MM.1S (cell line): ENCODE data around the gene PRIMA1.

Experiments
- DNase-seq: peaks from one replicate; pipeline ENCODE4 v3.0.0-alpha.2; 2015
- H2AFZ ChIP-seq: fragments of 300-600 bp; sonication (generic); 2 replicates; pipeline ENCODE4 v1.6.0; 2016; ENCODE audit warnings: antibody characterized with exemption, low read length
- H3F3A ChIP-seq: fragments of 300-600 bp; sonication (generic); 2 replicates; pipeline ENCODE4 v1.6.1; 2016; ENCODE audit warnings: mild to moderate bottlenecking, antibody characterized with exemption, low read length, moderate library complexity, mixed read lengths; ENCODE audit not compliant: insufficient read depth
- H3K27ac ChIP-seq: fragments of 300-600 bp; sonication (generic); 2 replicates; pipeline ENCODE4 v1.5.1; 2016; ENCODE audit warnings: mild to moderate bottlenecking, low read length
- H3K27me3 ChIP-seq: fragments of 300-600 bp; sonication (generic); replicated peaks from 2 replicates; pipeline ENCODE4 v1.6.0; 2016; ENCODE audit warnings: low read length; ENCODE audit not compliant: insufficient read depth
- H3K36me3 ChIP-seq: fragments of 300-600 bp; sonication (generic); replicated peaks from 2 replicates; pipeline ENCODE4 v1.6.1; 2016; ENCODE audit warnings: mild to moderate bottlenecking, low read length, mixed read lengths; ENCODE audit not compliant: insufficient read depth
- H3K4me1 ChIP-seq: fragments of 300-600 bp; sonication (generic); 2 replicates; pipeline ENCODE4 v1.6.1; 2016; ENCODE audit warnings: low read length, mixed read lengths
- H3K4me2 ChIP-seq: fragments of 300-600 bp; sonication (generic); 2 replicates; pipeline ENCODE4 v1.6.0; 2016; ENCODE audit warnings: low read depth, low read length
- H3K4me3 ChIP-seq: fragments of 300-600 bp; sonication (generic); 2 replicates; pipeline ENCODE4 v1.5.1; 2016; ENCODE audit warnings: low read length, mixed read lengths
- H3K79me2 ChIP-seq: fragments of 300-600 bp; sonication (generic); 2 replicates; pipeline ENCODE4 v1.6.1; 2016; ENCODE audit warnings: mixed run types, low read length, mixed read lengths
- H3K9ac ChIP-seq: fragments of 300-600 bp; sonication (generic); 2 replicates; pipeline ENCODE4 v1.6.1; 2016; ENCODE audit warnings: low read length, mixed read lengths
- H3K9me2 ChIP-seq: fragments of 300-600 bp; sonication (generic); replicated peaks from 2 replicates; pipeline ENCODE4 v1.6.1; 2016; ENCODE audit warnings: mild to moderate bottlenecking, low read length, mixed read lengths; ENCODE audit not compliant: insufficient read depth
- H3K9me3 ChIP-seq: fragments of 300-600 bp; sonication (generic); replicated peaks from 2 replicates; pipeline ENCODE4 v1.6.1; 2016; ENCODE audit warnings: mild to moderate bottlenecking, low read length, mixed read lengths; ENCODE audit not compliant: insufficient read depth
- H4K20me1 ChIP-seq: fragments of 300-600 bp; sonication (generic); 2 replicates; pipeline ENCODE4 v1.6.1; 2016; ENCODE audit warnings: mild to moderate bottlenecking, low read length, moderate library complexity, mixed read lengths; ENCODE audit not compliant: insufficient read depth
- CTCF ChIP-seq: fragments of 300-600 bp; sonication (generic); IDR thresholded peaks from 2 replicates; pipeline ENCODE4 v1.5.1; 2016; ENCODE audit warnings: antibody characterized with exemption, low read length, mixed read lengths
- EZH2 ChIP-seq: fragments of 300-600 bp; sonication (generic); optimal IDR thresholded peaks from 2 replicates; pipeline ENCODE3; 2017; ENCODE audit warnings: low read depth, mild to moderate bottlenecking, antibody characterized with exemption, low read length, mixed read lengths
- EZH2phosphoT487 ChIP-seq: fragments of 300-600 bp; sonication (generic); IDR thresholded peaks from 2 replicates; pipeline ENCODE4 v1.6.1; 2018; ENCODE audit warnings: antibody characterized with exemption, low read length

Gene PRIMA1

GRCh38 chr14:93775744-93776143 lies 12.5 kb downstream of the PRIMA1 start:
- Histone ChIP-seq H3K9me3 (no peaks in the 10 kb centered on the region), H3K4me2 (no peak overlapping the region), H2AFZ (no peak overlapping the region), H3K36me3 (no peaks in the 10 kb centered on the region), H3K9ac (no peak overlapping the region), H3K79me2 (no peaks in the 10 kb centered on the region), H3K4me3 (no peak overlapping the region), H3K27me3 (no peaks in the 10 kb centered on the region), H3F3A (no peaks in the 10 kb centered on the region), H3K27ac (no peak overlapping the region), H3K4me1 (no peaks in the 10 kb centered on the region), H3K9me2 (no peaks in the 10 kb centered on the region), H4K20me1 (no peaks in the 10 kb centered on the region)
- no peak for TF ChIP-seq EZH2
- TF ChIP-seq CTCF = no peak
- TF ChIP-seq EZH2phosphoT487 = no peak
- no peak for DNase-seq

GRCh38 chr14:93775158-93775557 lies 13.1 kb downstream of the PRIMA1 start:
- H3K4me1 ChIP-seq = no peaks in the 10 kb centered on the region
- no peak overlapping the region for H3K9ac ChIP-seq
- H4K20me1 ChIP-seq = no peaks in the 10 kb centered on the region
- H3K27ac ChIP-seq = no peak overlapping the region
- no peaks in the 10 kb centered on the region for H3K9me2 ChIP-seq
- no peak overlapping the region for H2AFZ ChIP-seq
- H3K9me3 ChIP-seq = no peaks in the 10 kb centered on the region
- no peaks in the 10 kb centered on the region for H3F3A ChIP-seq
- H3K27me3 ChIP-seq = no peaks in the 10 kb centered on the region
- TF ChIP-seq EZH2phosphoT487 (no peak), EZH2 (no peak), CTCF (no peak)
- no peak overlapping the region for H3K4me3 ChIP-seq
- H3K4me2 ChIP-seq = no peak overlapping the region
- no peaks in the 10 kb centered on the region for H3K79me2 ChIP-seq
- no peak for DNase-seq
- no peaks in the 10 kb centered on the region for H3K36me3 ChIP-seq

GRCh38 chr14:93772263-93772662 lies 16.0 kb downstream of the PRIMA1 start:
- DNase-seq = no peak
- Histone ChIP-seq H4K20me1 (no peaks in the 10 kb centered on the region), H3K4me2 (no peak overlapping the region), H3F3A (no peaks in the 10 kb centered on the region), H2AFZ (no peak overlapping the region), H3K27ac (no peak overlapping the region), H3K4me1 (no peaks in the 10 kb centered on the region), H3K9me3 (no peaks in the 10 kb centered on the region), H3K9me2 (no peaks in the 10 kb centered on the region), H3K9ac (no peak overlapping the region), H3K4me3 (no peak overlapping the region), H3K36me3 (no peaks in the 10 kb centered on the region), H3K79me2 (no peaks in the 10 kb centered on the region), H3K27me3 (no peaks in the 10 kb centered on the region)
- TF ChIP-seq EZH2phosphoT487 (no peak), EZH2 (no peak), CTCF (no peak)
